B cell (primary cell): ENCODE results near the gene APOBEC4. TPM values are rescaled to one million over a fixed set of nuclear protein-coding genes. Genes with fewer than 3 reads are reported as not detected.

ENCODE experiments used
- ATAC-seq: fragments of 200-7000 bp; cut with Tn5 transposase; one replicate; pipeline ENCODE4 v1.10.0; 2021; ENCODE audit warnings: low read depth, mild to moderate bottlenecking, moderate number of reproducible peaks, moderate library complexity
- CTCF ChIA-PET: fragments of 350-600 bp; sonication (Branson Sonifier 250); formaldehyde crosslinking; loops from one replicate; lab custom pipeline; 2021; ENCODE audit warnings: antibody characterized with exemption, inconsistent platforms; lab: Charles Lee
- POLR2A ChIA-PET: fragments of 350-600 bp; sonication (Branson Sonifier 250); formaldehyde crosslinking; loops from one replicate; lab custom pipeline; 2021; ENCODE audit warnings: antibody characterized with exemption; lab: Charles Lee
- DNase-seq: peaks from one replicate; pipeline ENCODE4 v3.0.0; 2013
- H2AFZ ChIP-seq: 2 replicates; pipeline ENCODE4 v1.6.1; 2012; ENCODE audit warnings: mild to moderate bottlenecking, low read depth, low read length; ENCODE audit not compliant: insufficient read depth, poor library complexity, severe bottlenecking
- H3K27ac ChIP-seq, 2 donors: 1 replicate in 1 of 2; 2 replicates in 1 of 2; pipeline ENCODE4 v1.5.1; 2012 to 2013; ENCODE audit warnings: low read length in 2 of 2, mild to moderate bottlenecking in 2 of 2, moderate library complexity in 1 of 2
- H3K27me3 ChIP-seq, 4 experiments: fragments of 200-600 bp in 1 of 4; sonication (generic) in 1 of 4; replicated peaks in 1 of 4; 1 replicate in 2 of 4; 2 replicates in 2 of 4; pipeline versions ENCODE4 v1.6.1 to v1.7.0; 2013 to 2016; ENCODE audit warnings: low read length in 3 of 4, mild to moderate bottlenecking in 2 of 4, mixed read lengths in 1 of 4, moderate library complexity in 1 of 4; ENCODE audit not compliant: insufficient read depth in 4 of 4, control insufficient read depth in 3 of 4; ENCODE audit errors: control extremely low read depth in 1 of 4
- H3K36me3 ChIP-seq, 2 experiments: replicated peaks in 1 of 2; 1 replicate in 1 of 2; 2 replicates in 1 of 2; pipeline versions ENCODE4 v1.6.1 to v1.7.1; 2013; ENCODE audit warnings: low read length in 1 of 2; ENCODE audit not compliant: insufficient read depth in 2 of 2, control insufficient read depth in 1 of 2; ENCODE audit errors: control extremely low read depth in 1 of 2, extremely low read depth in 1 of 2
- H3K4me1 ChIP-seq, 2 donors: fragments of 200-600 bp in 1 of 2; sonication (generic) in 1 of 2; 1 replicate in 1 of 2; 2 replicates in 1 of 2; pipeline versions ENCODE4 v1.5.1 to v1.6.1; 2013 to 2017; ENCODE audit warnings: low read length in 2 of 2; ENCODE audit not compliant: control insufficient read depth in 2 of 2, insufficient read depth in 2 of 2
- H3K4me2 ChIP-seq: replicated peaks from 2 replicates; pipeline ENCODE3; 2012; ENCODE audit warnings: mild to moderate bottlenecking, low read depth, low read length; ENCODE audit not compliant: poor library complexity, severe bottlenecking
- H3K4me3 ChIP-seq, 5 experiments: fragments of 200-600 bp in 1 of 5; sonication (generic) in 1 of 5; 1 replicate in 3 of 5; 2 replicates in 2 of 5; pipeline versions ENCODE4 v1.5.1 to v1.7.0; 2011 to 2016; ENCODE audit warnings: low read length in 4 of 5, mild to moderate bottlenecking in 4 of 5, low read depth in 2 of 5, control low read depth in 1 of 5, moderate library complexity in 1 of 5; ENCODE audit not compliant: insufficient read depth in 1 of 5; ENCODE audit errors: control extremely low read depth in 1 of 5, extremely low read depth in 1 of 5
- H3K79me2 ChIP-seq: fragments of 200-600 bp; sonication (generic); one replicate; pipeline ENCODE4 v1.6.0; 2016; ENCODE audit warnings: low read length; ENCODE audit not compliant: control insufficient read depth, insufficient read depth
- H3K9ac ChIP-seq: fragments of 200-600 bp; sonication (generic); 2 replicates; pipeline ENCODE4 v1.6.1; 2017; ENCODE audit warnings: mild to moderate bottlenecking, low read length, moderate library complexity
- H3K9me3 ChIP-seq, 3 donors: one replicate each; pipeline versions ENCODE4 v1.6.1 to v1.7.1; 2013; ENCODE audit warnings: low read length in 2 of 3; ENCODE audit not compliant: control insufficient read depth in 2 of 3, insufficient read depth in 1 of 3; ENCODE audit errors: control extremely low read depth in 1 of 3
- H4K20me1 ChIP-seq: 2 replicates; pipeline ENCODE4 v1.6.0; 2012; ENCODE audit warnings: mild to moderate bottlenecking, low read length; ENCODE audit not compliant: insufficient read depth, control insufficient read depth, poor library complexity, severe bottlenecking
- H3K27ac Mint-ChIP-seq: one replicate; pipeline ENCODE4 v1.8.0; 2021; ENCODE audit warnings: mixed read lengths
- H3K27me3 Mint-ChIP-seq: one replicate; pipeline ENCODE4 v1.8.0; 2021; ENCODE audit warnings: mixed read lengths
- H3K4me1 Mint-ChIP-seq: one replicate; pipeline ENCODE4 v1.8.0; 2021; ENCODE audit warnings: mixed read lengths
- H3K4me3 Mint-ChIP-seq: one replicate; pipeline ENCODE4 v1.8.0; 2021; ENCODE audit warnings: mixed read lengths
- H3K9me3 Mint-ChIP-seq: one replicate; pipeline ENCODE4 v1.8.0; 2022; ENCODE audit warnings: mixed read lengths; ENCODE audit not compliant: insufficient read depth
- EZH2 ChIP-seq: IDR thresholded peaks from 2 replicates; pipeline ENCODE4 v1.6.1; 2012; ENCODE audit warnings: borderline replicate concordance, low read depth, mild to moderate bottlenecking, moderate library complexity, low read length; ENCODE audit not compliant: insufficient read depth, poor library complexity, severe bottlenecking
- WGBS: methylation state at CpG from one replicate; pipeline ENCODE4 v1.1.5; 2013; ENCODE audit warnings: missing lambda C conversion rate; ENCODE audit not compliant: insufficient coverage; 5-methylcytosine and 5-hydroxymethylcytosine counted together
- intact Hi-C: fragments of 100-400 bp; cut with micrococcal nuclease; formaldehyde crosslinking; loops from one replicate; pipeline ENCODE4 v1.10.0; 2022
- polyA plus RNA-seq: library from polyadenylated mRNA; depleted of rRNA; stranded (reverse); fragments of >200 nt; gene quantifications from 2 replicates; pipeline ENCODE4 v1.2.3, GENCODE V29; 2012
- total RNA-seq, 2 donors: library from RNA; stranded (reverse); fragments of 120-200 nt in 1 of 2; gene quantifications; 1 replicate in 1 of 2; 2 replicates in 1 of 2; pipeline versions ENCODE4 v1.2.3 to v1.2.4, GENCODE V29; 2013 to 2022
- TF ChIP-seq, protein P1 (sequence below): fragments of 200-600 bp; IDR thresholded peaks from one replicate; pipeline ENCODE4 v1.8.0; 2022; ENCODE audit warnings: antibody characterized with exemption, mild to moderate bottlenecking

Gene APOBEC4
- total and polyA plus RNA-seq, 2 donors (not counting 1 experiment from before 2014, with no cell fraction given): not detected

DNA sequence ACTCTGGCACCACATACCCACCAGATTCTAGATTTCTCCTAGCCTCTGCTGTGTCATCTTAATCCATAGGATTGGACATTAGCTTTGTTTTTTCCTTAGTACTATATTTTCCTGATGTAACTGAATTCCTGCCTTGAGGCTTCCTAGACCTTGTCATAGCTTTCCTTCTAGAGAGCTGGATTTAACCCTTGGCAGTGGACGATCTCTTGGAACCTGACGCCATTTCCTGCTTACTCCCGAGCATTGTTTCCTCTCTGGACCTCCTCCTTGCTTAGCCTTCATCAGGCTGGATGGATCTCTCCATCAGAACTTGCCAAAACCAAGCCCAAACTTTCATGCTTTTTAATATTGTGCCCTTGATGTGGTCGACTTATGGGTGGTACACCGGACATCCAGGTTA lies 1.5 kb downstream of the APOBEC4 start:
- Histone ChIP-seq H3K9ac (no peak overlapping the region), H3K9me3 (no peaks in the 10 kb centered on the region), H3K4me3 (no peak overlapping the region), H3K4me1 (no peaks in the 10 kb centered on the region), H3K36me3 (no peaks in the 10 kb centered on the region), H3K27me3 (no peaks in the 10 kb centered on the region), H4K20me1 (no peaks in the 10 kb centered on the region), H2AFZ (no peak overlapping the region), H3K27ac (no peak overlapping the region), H3K4me2 (no peak overlapping the region), H3K79me2 (no peaks in the 10 kb centered on the region)
- H3K27ac Mint-ChIP-seq: no peak overlapping the region
- ATAC-seq: no peak
- intact Hi-C loops: no loop called here
- POLR2A ChIA-PET: no interaction called here
- H3K27me3 Mint-ChIP-seq: peaks cover 19% of the 10 kb centered on the region
- no peak overlapping the region for H3K4me3 Mint-ChIP-seq
- TF ChIP-seq, protein P1, sequence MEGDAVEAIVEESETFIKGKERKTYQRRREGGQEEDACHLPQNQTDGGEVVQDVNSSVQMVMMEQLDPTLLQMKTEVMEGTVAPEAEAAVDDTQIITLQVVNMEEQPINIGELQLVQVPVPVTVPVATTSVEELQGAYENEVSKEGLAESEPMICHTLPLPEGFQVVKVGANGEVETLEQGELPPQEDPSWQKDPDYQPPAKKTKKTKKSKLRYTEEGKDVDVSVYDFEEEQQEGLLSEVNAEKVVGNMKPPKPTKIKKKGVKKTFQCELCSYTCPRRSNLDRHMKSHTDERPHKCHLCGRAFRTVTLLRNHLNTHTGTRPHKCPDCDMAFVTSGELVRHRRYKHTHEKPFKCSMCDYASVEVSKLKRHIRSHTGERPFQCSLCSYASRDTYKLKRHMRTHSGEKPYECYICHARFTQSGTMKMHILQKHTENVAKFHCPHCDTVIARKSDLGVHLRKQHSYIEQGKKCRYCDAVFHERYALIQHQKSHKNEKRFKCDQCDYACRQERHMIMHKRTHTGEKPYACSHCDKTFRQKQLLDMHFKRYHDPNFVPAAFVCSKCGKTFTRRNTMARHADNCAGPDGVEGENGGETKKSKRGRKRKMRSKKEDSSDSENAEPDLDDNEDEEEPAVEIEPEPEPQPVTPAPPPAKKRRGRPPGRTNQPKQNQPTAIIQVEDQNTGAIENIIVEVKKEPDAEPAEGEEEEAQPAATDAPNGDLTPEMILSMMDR: no peak
- TF ChIP-seq EZH2: no peak
- no peaks in the 10 kb centered on the region for H3K9me3 Mint-ChIP-seq
- CTCF ChIA-PET: interaction anchor here (2.3 to 6.2 kb wide), 2 partner anchors 33 to 264 kb away, joined by 12 to 377 read pairs; no protein-coding TSS in a partner anchor
- H3K4me1 Mint-ChIP-seq: no peaks in the 10 kb centered on the region
- DNase-seq: no peak
- whole genome bisulfite sequencing: 79% methylated on average over 3 of the region's 5 CpGs

DNA sequence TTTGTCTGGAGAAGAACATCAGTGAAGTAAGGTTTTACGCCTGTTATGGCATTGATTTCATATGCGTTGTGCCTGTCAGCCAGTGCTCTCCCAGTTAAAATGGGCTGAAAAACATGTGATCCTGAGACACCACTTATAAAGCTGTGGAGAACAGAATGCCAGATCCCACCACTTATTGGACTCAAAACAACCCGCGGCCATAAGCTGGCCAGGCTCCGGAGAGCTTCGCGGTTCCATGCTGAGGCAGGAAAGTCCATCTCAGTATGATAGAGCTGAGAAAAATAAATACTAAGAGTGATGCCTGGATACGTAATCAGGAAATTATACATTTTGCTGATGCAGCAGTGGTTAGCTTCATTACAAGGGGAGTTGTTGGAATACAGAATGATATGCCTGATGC lies 5.1 kb downstream of the APOBEC4 start:
- no peak overlapping the region for H3K4me3 ChIP-seq
- Mint-ChIP-seq H3K4me1 (no peaks in the 10 kb centered on the region), H3K27ac (no peak overlapping the region), H3K9me3 (no peaks in the 10 kb centered on the region), H3K27me3 (peaks cover 31% of the 10 kb centered on the region), H3K4me3 (no peak overlapping the region)
- H3K27ac ChIP-seq: no peak overlapping the region
- H4K20me1 ChIP-seq: no peaks in the 10 kb centered on the region
- no peaks in the 10 kb centered on the region for H3K9me3 ChIP-seq
- no peaks in the 10 kb centered on the region for H3K27me3 ChIP-seq
- no peaks in the 10 kb centered on the region for H3K36me3 ChIP-seq
- H2AFZ ChIP-seq: no peak overlapping the region
- ATAC-seq: no peak
- POLR2A ChIA-PET: no interaction called here
- WGBS: 88% methylated on average over 3 of the region's 8 CpGs
- no peaks in the 10 kb centered on the region for H3K79me2 ChIP-seq
- no peak overlapping the region for H3K9ac ChIP-seq
- DNase-seq: no peak
- CTCF ChIA-PET: interaction anchor here (2.1 to 3.1 kb wide), 2 partner anchors 8 to 268 kb away, joined by 13 to 14 read pairs; no protein-coding TSS in a partner anchor
- H3K4me2 ChIP-seq: no peak overlapping the region
- no peaks in the 10 kb centered on the region for H3K4me1 ChIP-seq
- TF ChIP-seq, protein P1: no peak
- no peak for TF ChIP-seq EZH2
- intact Hi-C loops: no loop called here
